ENCODE results near the gene MN1. TPM values are rescaled to one million over a fixed set of nuclear protein-coding genes. Genes with fewer than 3 reads are reported as not detected.
A peak's percentile ranks its signal among the peaks of the same experiment; 100 is the strongest.

The MN1 gene
- total RNA-seq, 1 donor from 2014 or later: 0.13 TPM

- DNase-seq (ENCODE audit: low read depth in 2 of 2): peak in 1 of 2 donors; percentile 31
These were observed 1.0 kb downstream of the MN1 start for GRCh38 chr22:27800250-27801201.

DNA sequence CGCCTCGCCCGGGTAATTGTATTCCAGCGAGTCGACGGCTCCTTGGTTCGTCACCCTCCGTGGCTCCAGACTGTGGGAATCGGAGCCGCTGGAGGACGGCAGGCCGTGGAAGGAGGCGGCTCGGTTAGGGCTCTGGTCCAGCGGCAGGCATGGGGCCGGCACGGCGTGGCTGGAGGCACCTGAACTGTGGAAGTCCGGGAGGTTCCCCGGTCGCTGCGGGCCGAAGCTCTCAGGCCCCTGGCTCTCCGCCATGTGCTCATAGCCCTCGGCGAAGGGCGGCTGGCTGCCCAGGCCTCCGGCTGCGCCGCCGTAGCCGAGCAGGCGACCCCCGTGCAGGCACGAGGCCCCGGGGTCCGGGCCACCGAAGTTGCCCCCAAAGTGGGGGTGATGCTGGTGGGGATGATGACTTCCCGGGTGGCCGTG lies 1.7 kb downstream of the MN1 start:
- peak in 1 of 2 donors; percentile 28 for DNase-seq (ENCODE audit: low read depth in 2 of 2)

- no peak for DNase-seq (ENCODE audit: low read depth in 2 of 2)
These were observed 2.3 kb downstream of the MN1 start for GRCh38 chr22:27799015-27799826.

DNA sequence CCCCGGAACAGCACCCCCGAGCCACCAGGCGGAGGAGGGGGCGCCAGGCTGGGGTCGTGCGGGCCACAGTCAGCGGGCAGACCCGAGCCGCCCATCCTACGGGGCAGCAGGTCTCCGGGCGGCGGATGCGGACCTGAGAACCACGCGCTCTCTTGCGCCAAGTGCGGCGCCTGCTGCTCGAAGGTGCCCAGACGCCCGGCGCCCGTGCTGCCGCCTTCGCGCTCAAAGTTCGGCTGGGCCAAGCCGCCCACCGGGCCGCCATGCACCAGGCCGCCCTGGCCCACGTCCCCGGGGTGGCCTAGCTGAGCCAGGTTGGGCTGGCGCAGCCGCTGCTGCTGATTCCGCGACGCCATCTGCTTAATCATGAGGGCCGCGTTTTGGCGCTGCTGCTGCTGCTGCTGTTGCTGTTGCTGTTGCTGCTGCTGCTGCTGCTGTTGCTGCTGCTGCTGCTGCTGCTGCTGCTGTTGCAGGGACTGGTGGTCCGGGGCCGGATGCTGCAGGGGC lies 3.0 kb downstream of the MN1 start:
- DNase-seq (ENCODE audit: low read depth in 2 of 2): peak in 1 of 2 donors; percentile 19

GRCh38 chr22:27797520-27798391 lies 3.8 kb downstream of the MN1 start:
- no peak for DNase-seq (ENCODE audit: low read depth in 2 of 2)

- no peak for DNase-seq (ENCODE audit: low read depth in 2 of 2)
These were observed 4.6 kb downstream of the MN1 start for GRCh38 chr22:27796829-27797519.

DNA sequence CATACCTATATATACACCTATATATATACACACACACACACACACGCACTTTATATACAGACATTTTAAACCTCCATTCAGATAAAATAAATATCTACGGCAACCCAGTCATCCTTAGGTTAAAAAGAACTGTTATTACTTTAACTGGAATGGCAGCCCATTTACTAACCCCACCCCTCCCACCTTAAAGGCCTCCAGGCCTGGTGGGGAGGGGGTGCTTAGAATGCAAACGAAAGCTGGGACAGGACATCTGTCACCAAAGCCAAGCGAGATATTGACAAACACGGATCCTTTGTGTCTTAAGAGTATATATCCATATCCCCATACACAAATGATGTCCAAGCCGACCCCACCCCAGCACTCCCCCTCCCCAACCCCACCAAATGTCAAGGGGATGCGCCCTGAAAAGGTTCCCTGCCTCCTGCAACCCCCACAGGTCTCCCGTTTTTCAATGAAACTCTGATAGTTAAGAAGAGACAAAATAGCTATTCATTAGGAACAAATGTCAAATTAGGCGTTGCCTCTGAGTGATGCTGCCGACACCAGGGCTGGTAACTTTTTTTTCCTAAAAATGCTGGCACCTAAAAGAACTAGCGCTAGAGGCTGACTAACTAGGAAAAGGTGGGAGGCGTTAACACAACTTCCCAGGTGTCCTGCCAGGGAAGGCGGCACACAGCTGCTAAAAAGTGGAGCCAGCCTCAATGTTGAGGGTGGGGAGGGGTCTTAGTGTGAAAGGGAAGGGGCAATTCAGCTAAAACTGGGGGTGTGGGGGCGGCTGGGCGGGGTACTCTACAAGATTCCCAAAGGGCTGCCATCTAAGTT lies 5.6 kb downstream of the MN1 start:
- DNase-seq (ENCODE audit: low read depth in 2 of 2): no peak

DNA sequence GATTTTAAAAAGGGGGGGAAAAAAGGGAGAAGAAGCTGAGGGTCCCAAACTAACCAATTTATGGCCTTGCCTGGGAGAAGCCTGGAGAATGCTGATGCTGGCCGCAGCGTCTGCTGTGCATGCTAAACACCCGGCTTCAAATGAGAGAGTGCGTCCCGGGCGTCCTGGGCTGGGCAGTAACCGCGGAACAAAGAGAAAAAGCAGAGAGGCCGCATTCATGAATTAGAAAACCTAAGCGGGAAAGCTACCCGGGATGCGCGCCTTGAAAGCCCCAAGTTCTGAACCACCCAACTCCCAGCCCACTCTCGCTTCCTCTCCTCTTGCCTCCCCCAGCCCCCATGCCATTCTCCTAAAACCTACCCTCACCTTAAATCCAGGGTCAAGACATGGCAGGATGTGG lies 6.5 kb downstream of the MN1 start:
- no peak for DNase-seq (ENCODE audit: low read depth in 2 of 2)

- no peak for DNase-seq (ENCODE audit: low read depth in 2 of 2)
These were observed 7.3 kb downstream of the MN1 start for GRCh38 chr22:27794226-27794625.

GRCh38 chr22:27793576-27793975 lies 8.0 kb downstream of the MN1 start:
- DNase-seq (ENCODE audit: low read depth in 2 of 2): no peak

DNA sequence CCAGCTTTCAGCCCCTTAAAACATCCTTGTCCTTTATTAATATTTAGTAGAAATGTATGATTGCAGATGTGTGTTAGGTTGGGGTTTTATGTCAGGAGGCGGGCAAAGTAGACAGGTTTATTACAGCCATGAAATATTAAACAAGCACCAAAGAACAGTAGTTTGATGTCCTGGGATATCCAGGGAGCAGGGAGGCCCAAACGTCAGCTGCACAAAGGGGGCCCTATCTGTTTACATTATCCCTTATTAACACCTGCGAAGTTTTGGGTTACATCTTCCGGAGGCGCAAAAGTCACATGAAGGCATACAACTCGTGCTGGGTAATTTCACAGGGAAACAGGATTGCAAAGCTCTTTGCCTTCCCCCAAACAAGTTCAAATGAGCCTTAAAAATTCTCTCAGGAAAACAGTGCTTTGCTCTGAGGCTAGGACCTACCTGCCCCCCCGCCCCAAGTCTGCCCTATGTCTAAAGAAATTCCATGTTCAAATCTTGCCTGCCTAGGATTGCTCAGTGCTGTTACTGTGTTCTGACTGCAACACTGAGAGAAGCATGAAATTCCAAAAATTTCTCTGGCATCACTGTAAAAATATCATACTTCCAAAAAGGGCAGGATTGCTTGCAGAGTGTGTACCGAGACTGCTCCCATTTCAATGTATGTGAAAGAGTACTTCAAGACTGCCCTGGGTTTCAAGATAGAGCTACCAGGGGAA lies 8.9 kb downstream of the MN1 start:
- DNase-seq (ENCODE audit: low read depth in 2 of 2): no peak

DNA sequence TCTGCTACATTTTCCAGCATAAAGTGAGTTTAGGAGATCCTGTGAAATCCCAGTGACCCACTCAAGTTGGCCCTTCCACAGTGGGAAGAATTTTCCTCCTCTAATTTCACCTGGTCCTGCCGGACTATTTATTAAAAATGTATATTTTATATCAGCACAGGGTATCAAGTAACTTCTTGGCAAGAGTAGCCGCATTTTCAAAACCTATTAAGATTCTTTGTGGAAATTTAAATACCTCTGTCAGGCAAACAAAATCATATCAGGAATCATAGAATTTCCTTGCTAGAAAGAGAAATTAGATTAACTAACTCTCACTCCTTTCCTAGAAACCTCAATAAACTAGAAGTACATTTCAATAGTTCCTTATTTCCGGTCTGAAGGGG lies 9.7 kb downstream of the MN1 start:
- DNase-seq (ENCODE audit: low read depth in 2 of 2): no peak

DNA sequence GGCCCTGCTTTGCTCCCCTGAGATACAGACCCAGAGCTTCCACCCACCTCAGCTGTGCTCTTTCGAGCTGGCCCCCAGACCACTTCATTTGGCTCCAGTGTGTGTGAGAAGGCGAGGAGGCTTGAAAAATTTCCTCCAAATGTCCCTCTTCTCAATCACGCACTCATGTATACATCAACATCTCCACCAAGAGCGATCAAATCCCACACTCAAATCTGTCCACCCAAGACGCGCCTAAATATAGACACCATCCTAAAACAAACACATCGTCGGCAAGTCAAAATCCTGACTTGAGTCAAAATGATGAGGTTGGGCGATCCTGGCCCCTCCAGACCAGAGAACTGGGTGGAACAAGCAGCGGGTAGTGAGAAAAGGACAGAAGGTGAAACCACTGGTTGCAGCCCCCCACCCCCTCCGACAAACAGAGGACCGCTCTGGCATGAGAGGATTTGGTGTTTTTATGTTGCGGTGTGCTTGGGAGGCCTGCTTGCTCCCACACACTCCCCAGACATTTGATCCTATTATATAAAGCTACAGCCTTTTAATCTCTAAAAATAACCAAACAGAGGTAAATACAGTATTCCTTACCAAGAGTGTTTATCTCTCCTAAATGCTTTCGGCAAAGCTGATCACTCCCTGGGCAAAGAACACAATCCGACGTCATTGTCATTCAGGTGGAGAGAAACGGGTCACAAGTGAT lies 10.2 kb downstream of the MN1 start:
- no peak for DNase-seq (ENCODE audit: low read depth in 2 of 2)

DNA sequence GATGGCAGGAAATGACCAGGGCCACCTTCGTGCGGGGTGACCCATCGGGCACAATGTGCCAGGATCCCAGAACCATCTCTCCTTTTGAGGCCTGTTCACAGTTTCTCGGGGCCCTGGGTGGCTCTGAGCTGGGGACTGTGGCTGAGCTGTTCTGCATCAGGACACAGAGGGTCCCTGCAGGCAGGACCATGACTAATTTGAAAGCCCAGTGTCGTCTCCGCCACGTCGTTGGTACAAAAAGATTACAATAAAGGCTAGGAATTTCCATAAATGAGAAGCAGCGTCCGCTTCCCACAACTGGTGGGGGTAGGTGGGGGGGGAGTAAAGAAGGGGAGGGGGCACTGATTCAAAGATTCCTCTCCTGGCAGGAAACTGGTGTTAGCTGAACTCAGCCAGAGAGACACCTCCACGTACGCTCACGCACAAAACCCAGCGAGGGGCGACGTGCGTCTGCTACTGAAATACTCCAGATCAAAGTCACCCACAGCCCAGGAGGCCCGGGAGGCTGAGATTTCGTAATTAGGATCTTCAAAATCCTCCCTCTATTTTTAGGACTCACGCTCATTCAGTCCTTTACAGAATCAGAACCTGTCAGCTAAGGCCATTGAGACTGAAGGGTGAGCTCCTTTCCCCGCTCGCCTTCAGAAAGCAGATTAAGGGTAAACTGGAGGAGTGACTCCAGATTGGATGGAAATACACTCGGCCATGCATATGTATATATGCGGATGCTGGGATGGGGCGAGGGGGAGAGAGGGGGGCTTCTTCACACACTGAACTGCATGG lies 11.0 kb downstream of the MN1 start:
- no peak for DNase-seq (ENCODE audit: low read depth in 2 of 2)

DNA sequence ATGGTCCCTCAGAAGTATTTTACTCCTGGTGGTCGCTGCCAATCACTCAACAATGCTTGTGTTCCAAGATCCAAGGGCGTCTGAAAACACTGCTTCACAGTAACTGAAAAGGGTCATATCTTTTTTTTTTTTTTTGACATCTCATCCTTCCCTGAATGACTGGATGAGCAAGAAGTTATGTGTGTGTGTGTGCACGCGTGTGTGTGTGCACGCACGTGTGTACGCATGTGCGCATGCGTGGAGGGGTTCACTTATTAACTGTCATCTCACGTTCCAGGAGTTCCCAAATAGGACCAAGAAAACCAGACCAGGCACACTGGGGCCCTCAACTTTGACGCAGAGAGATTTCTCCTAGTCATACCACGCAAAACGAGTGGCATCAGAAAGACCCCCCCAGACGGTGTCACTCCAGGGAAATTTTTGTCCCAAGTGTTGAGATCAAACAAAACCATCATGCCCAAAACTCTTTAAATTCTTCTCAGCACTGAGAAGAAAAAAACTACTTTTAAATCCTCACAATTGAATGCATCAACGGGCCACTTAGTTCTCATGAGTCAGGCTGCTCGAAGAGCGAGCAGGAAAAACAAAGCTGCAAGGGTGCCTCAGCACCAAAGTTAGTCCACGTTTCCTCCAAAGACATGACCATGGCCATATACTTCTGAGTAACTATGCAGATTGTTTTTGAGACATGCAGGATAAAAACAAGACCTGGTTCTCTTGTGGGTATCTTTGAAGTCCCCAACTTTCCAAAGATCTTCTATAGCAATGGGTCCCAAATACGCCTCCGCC lies 12.9 kb downstream of the MN1 start:
- DNase-seq (ENCODE audit: low read depth in 2 of 2): no peak

GRCh38 chr22:27786965-27787364 lies 14.6 kb downstream of the MN1 start:
- DNase-seq (ENCODE audit: low read depth in 2 of 2): no peak

Data from dermis microvascular lymphatic vessel endothelial cell (primary cell).